SK-N-SH (cell line): Measurements from ENCODE around the gene VSIG10L2. TPM values are rescaled to one million over a fixed set of nuclear protein-coding genes. Genes with fewer than 3 reads are reported as not detected.

Experiments
- CTCF ChIA-PET: fragments of 300-600, 350-600 bp; formaldehyde crosslinking; extraction: SDS; loops from one replicate; lab custom pipeline; 2021; lab: Yijun Ruan, JAX
- POLR2A ChIA-PET: fragments of 350-600 bp; sonication (Branson Sonifier 250); formaldehyde crosslinking; extraction: SDS; loops from one replicate; lab custom pipeline; 2020; ENCODE audit warnings: antibody characterized with exemption, inconsistent platforms; lab: Yijun Ruan, JAX
- DNase-seq: peaks from one replicate; pipeline ENCODE4 v3.0.0; 2012
- H2AFZ ChIP-seq: fragments of 200-600 bp; sonication (generic); 2 replicates; pipeline ENCODE4 v1.8.1; 2016; ENCODE audit warnings: antibody characterized with exemption, mild to moderate bottlenecking, low read depth
- H3F3A ChIP-seq: fragments of 200-600 bp; sonication (generic); replicated peaks from 2 replicates; pipeline ENCODE3; 2016; ENCODE audit warnings: antibody characterized with exemption, mild to moderate bottlenecking; ENCODE audit not compliant: insufficient read depth
- H3K27ac ChIP-seq, 2 experiments: fragments of 200-500 bp in 1 of 2; fragments of 200-600 bp in 1 of 2; sonication (Bioruptor generic) in 1 of 2; sonication (generic), shearing (Covaris generic) in 1 of 2; 2 replicates each; pipeline versions ENCODE4 v1.5.1 to v1.6.1; 2014 to 2016; ENCODE audit warnings: low read depth in 2 of 2, inconsistent platforms in 1 of 2, low read length in 1 of 2, mild to moderate bottlenecking in 1 of 2, mixed read lengths in 1 of 2
- H3K27me3 ChIP-seq: fragments of 200-600 bp; sonication (generic), shearing (Covaris generic); 2 replicates; pipeline ENCODE4 v1.6.1; 2016; ENCODE audit warnings: mixed run types; ENCODE audit not compliant: insufficient read depth
- H3K36me3 ChIP-seq, 2 experiments: fragments of 200-500 bp in 1 of 2; fragments of 200-600 bp in 1 of 2; sonication (Bioruptor generic) in 1 of 2; sonication (generic) in 1 of 2; replicated peaks in 1 of 2; 2 replicates each; pipeline versions ENCODE3 to v1.5.1; 2014 to 2016; ENCODE audit warnings: low read length in 1 of 2, mild to moderate bottlenecking in 1 of 2; ENCODE audit not compliant: insufficient read depth in 2 of 2, control insufficient read depth in 1 of 2
- H3K4me1 ChIP-seq, 2 experiments: fragments of 200-500 bp in 1 of 2; fragments of 200-600 bp in 1 of 2; sonication (Bioruptor generic) in 1 of 2; sonication (generic), shearing (Covaris generic) in 1 of 2; 2 replicates each; pipeline versions ENCODE4 v1.5.1 to v1.6.1; 2014 to 2016; ENCODE audit warnings: low read depth in 1 of 2, low read length in 1 of 2, mixed run types in 1 of 2; ENCODE audit not compliant: insufficient read depth in 2 of 2, control insufficient read depth in 1 of 2
- H3K4me2 ChIP-seq: fragments of 200-600 bp; sonication (generic), shearing (Covaris generic); 2 replicates; pipeline ENCODE4 v1.6.1; 2017; ENCODE audit warnings: mixed run types
- H3K4me3 ChIP-seq, 2 experiments: fragments of 200-500 bp in 1 of 2; fragments of 200-600 bp in 1 of 2; sonication (Bioruptor generic) in 1 of 2; sonication (generic), shearing (Covaris generic) in 1 of 2; 2 replicates each; pipeline versions ENCODE4 v1.5.1 to v1.8.1; 2014 to 2016; ENCODE audit warnings: low read depth in 2 of 2, inconsistent platforms in 1 of 2, low read length in 1 of 2, mild to moderate bottlenecking in 1 of 2, mixed read lengths in 1 of 2, moderate library complexity in 1 of 2
- H3K79me2 ChIP-seq: fragments of 200-600 bp; sonication (generic); 2 replicates; pipeline ENCODE4 v1.8.1; 2017; ENCODE audit warnings: mild to moderate bottlenecking; ENCODE audit not compliant: insufficient read depth
- H3K9ac ChIP-seq: fragments of 200-600 bp; sonication (generic); 2 replicates; pipeline ENCODE4 v1.6.1; 2017; ENCODE audit warnings: mixed run types
- H3K9me2 ChIP-seq: fragments of 200-600 bp; sonication (generic); 2 replicates; pipeline ENCODE4 v1.6.1; 2017; ENCODE audit warnings: mixed run types
- H3K9me3 ChIP-seq: fragments of 200-600 bp; sonication (generic); 2 replicates; pipeline ENCODE4 v1.6.1; 2017; ENCODE audit warnings: mixed run types, mild to moderate bottlenecking, moderate library complexity
- H4K20me1 ChIP-seq: fragments of 200-600 bp; sonication (generic); 2 replicates; pipeline ENCODE4 v1.6.1; 2017; ENCODE audit warnings: mild to moderate bottlenecking, mixed run types; ENCODE audit not compliant: insufficient read depth
- CHD2 ChIP-seq: fragments of 150-350 bp; IDR thresholded peaks from 2 replicates; pipeline ENCODE4 v1.6.1; 2018; ENCODE audit warnings: low read length; ENCODE audit not compliant: partially characterized antibody
- EZH2phosphoT487 ChIP-seq: fragments of 200-600 bp; sonication (generic); IDR thresholded peaks from 2 replicates; pipeline ENCODE4 v1.6.1; 2017; ENCODE audit warnings: low read depth, mixed run types, mild to moderate bottlenecking, antibody characterized with exemption, moderate library complexity, borderline replicate concordance
- GABPA ChIP-seq: IDR thresholded peaks from 2 replicates; pipeline ENCODE4 v1.4.0; 2012; ENCODE audit warnings: low read depth, mild to moderate bottlenecking
- JUND ChIP-seq: IDR thresholded peaks from 2 replicates; pipeline ENCODE4 v1.4.0; 2012
- MEF2A ChIP-seq: IDR thresholded peaks from 2 replicates; pipeline ENCODE4 v1.4.0; 2012; ENCODE audit warnings: low read depth, borderline replicate concordance
- PBX3 ChIP-seq: IDR thresholded peaks from 2 replicates; pipeline ENCODE4; 2012
- POLR2AphosphoS5 ChIP-seq: IDR thresholded peaks from 2 replicates; pipeline ENCODE4 v1.6.1; 2012; ENCODE audit warnings: low read depth, low read length
- REST ChIP-seq: IDR thresholded peaks from 2 replicates; pipeline ENCODE4 v1.6.1; 2012; ENCODE audit warnings: mild to moderate bottlenecking, low read depth, low read length, moderate library complexity
- USF2 ChIP-seq: fragments of 150-350 bp; IDR thresholded peaks from 2 replicates; pipeline ENCODE4 v1.6.1; 2017; ENCODE audit warnings: antibody characterized with exemption, low read length, low read depth, borderline replicate concordance
- ZBTB33 ChIP-seq: IDR thresholded peaks from 2 replicates; pipeline ENCODE4 v1.4.0; 2012; ENCODE audit warnings: low read depth, borderline replicate concordance
- WGBS: methylation state at CpG from one replicate; pipeline ENCODE4 v1.1.6; 2017; ENCODE audit warnings: low lambda C conversion rate; 5-methylcytosine and 5-hydroxymethylcytosine counted together
- polyA plus RNA-seq, 3 experiments: library from polyadenylated mRNA; depleted of rRNA; stranded (reverse); fragments of >200 nt; gene quantifications; 2 replicates each; pipeline ENCODE4 v1.2.3, GENCODE V29; 2012

Gene VSIG10L2
- polyA plus RNA-seq, 1 of the 3 experiments (the other 2 are of a cell fraction): 0.02 TPM

GRCh38 chr11:125930076-125930450 is 15.8 kb upstream of the VSIG10L2 start (continued):
- no peak for TF ChIP-seq REST
- no peak for TF ChIP-seq ZBTB33
- no peak for TF ChIP-seq USF2

- no peaks in the 10 kb centered on the region for H3F3A ChIP-seq
- H4K20me1 ChIP-seq: no peaks in the 10 kb centered on the region
- H3K79me2 ChIP-seq: no peaks in the 10 kb centered on the region
- H3K9me2 ChIP-seq: no peaks in the 10 kb centered on the region
- H3K4me3 ChIP-seq: no peak overlapping the region
- 0 out of 2 replicates have a peak, but pooled peaks cover 6% of the 10 kb centered on the region for H3K27me3 ChIP-seq
- H3K4me2 ChIP-seq: no peak overlapping the region
- ChIA-PET POLR2A (no interaction called here), CTCF (interaction anchor here (1.5 to 4.2 kb wide), 4 partner anchors 8 to 263 kb away, joined by 5 to 26 read pairs (median 12); no protein-coding TSS in a partner anchor)
- H3K27ac ChIP-seq: no peak overlapping the region
- peaks cover 0 to 19% of the 10 kb centered on the region in 2 experiments; a peak in 2 of 4 replicates for H3K4me1 ChIP-seq
- DNase-seq: no peak
- no peak overlapping the region for H2AFZ ChIP-seq
- H3K9me3 ChIP-seq: no peaks in the 10 kb centered on the region
- TF ChIP-seq PBX3 (no peak), USF2 (no peak), EZH2phosphoT487 (no peak), CHD2 (no peak), MEF2A (no peak), GABPA (no peak), ZBTB33 (no peak), POLR2AphosphoS5 (no peak), JUND (no peak)
- TF ChIP-seq, all 33 proteins: peak for 0
- H3K36me3 ChIP-seq: no peaks in the 10 kb centered on the region
- 45% methylated on average over 3 of the region's 3 CpGs for WGBS
- H3K9ac ChIP-seq: no peak overlapping the region
Observed at GRCh38 chr11:125931116-125931515, 14.7 kb upstream of the VSIG10L2 start.
